Kidney capillary endothelial cell (primary cell): ENCODE measurements around the gene NOP14.

Experiments used
- DNase-seq: peaks from one replicate; pipeline ENCODE4 v3.0.0-alpha.2; 2018; ENCODE audit warnings: low spot score

Gene NOP14

GRCh38 chr4:2914256-2915126 is 48.7 kb downstream of the NOP14 start:
- no peak for DNase-seq

DNA sequence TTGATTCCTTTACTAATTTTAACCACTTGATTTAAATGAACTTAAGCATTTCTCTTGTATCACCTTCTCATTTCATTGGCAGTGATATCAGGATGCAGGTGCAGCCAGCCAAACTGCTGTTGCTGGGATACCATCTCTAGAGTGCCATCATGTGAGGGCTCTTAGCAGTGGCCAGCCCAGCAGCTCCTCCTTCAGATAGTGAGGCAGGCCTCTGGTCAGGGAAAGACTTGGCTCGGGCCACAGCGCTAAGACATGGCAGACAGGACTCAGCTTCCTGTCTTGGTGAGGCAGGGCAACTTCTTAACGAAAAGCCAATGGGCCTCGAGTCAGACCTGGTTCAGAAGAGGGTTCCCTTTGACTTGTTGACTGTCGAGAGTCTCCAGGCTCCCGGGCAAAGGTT is 50.0 kb downstream of the NOP14 start:
- no peak for DNase-seq

DNA sequence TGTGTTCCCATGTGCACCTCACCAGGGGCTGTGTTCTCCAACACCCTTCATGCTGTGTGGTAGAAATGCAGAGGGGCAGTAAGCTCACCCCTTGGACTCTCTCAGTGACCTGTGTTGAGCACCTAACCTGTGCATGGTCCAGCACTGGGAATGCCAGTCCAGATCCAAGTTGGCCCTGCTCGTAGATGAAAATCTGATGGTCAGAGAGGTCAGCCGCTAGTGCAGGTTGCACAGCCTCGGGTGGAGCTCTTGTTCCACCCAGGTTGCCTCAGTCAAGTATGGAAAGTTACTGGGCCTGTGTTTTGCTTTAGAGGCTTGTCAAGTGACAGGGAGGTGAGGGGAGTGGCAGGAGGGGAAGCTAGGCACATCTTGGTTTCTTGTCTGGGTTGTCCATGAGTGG is 51.3 kb downstream of the NOP14 start:
- no peak for DNase-seq

- DNase-seq: no peak
Observed at GRCh38 chr4:2910409-2910808, 52.8 kb downstream of the NOP14 start.

DNA sequence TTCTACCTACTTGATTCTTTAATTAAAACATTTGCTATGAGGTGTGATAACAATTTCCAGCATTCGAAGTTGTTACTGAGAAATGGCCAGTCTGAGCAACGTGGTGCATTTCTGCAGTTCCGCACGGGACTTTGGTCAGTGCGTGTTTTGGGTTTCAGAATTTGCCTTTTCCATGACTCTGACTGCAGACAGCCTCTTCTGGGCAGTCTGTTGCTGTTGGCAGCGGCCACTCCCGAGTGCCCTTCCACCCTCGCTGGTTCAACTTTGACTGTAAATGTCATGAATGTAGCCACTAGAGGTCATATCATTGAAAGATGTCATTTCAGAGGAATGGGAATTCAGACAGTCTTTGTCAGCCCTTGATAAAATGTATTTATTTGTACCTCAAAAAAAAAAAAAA is 53.6 kb downstream of the NOP14 start:
- no peak for DNase-seq

GRCh38 chr4:2908686-2909085 is 54.5 kb downstream of the NOP14 start:
- no peak for DNase-seq

DNA sequence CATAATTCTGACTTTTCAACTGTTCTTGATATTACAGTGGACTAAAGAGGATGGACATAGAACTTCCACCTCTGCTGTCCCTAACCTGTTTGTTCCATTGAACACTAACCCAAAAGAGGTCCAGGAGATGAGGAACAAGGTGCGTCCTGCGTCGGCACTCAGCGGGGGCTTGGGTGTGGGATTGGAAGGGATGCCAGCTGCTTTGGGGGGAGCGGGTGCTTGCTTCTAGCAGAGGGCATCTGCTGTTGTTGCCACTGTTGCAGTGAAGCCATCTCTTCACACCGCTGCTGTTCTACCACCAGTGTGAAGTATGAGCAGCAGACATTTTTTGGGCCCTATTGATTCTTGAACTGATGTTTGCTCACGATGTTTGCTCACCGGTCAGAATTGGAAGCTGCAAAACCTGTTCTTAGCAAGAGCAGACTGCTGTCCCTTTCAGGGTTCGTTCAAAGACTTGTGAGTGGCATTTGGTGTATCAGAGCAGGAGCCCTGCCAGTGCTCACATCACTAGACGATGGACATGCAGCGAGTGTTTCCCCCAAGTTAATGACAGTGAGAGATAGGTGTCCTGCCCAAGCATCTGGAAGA is 55.4 kb downstream of the NOP14 start:
- DNase-seq: no peak

DNA sequence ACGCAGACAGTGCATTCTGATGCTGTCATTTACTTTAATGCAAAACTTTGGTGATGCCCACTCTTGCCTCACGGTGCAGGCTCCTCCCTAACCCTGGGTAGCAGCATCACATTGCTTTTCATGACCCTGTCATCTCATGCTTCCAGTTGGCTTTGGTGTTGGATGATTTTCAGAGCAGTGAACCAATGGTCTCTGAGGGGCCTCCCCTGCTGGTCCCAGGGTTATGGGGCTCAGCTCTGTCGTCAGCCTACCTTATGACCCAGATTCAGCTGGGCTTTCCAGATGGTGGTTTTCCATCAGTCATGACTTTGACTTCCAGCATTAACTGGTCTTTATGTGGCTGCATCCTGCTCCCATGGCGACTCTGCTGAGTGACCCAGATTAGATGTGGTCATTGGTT is 56.0 kb downstream of the NOP14 start:
- DNase-seq: no peak

- DNase-seq: no peak
Observed at GRCh38 chr4:2906218-2906617, 57.0 kb downstream of the NOP14 start.

GRCh38 chr4:2905544-2905943 is 57.7 kb downstream of the NOP14 start:
- no peak for DNase-seq

- DNase-seq: no peak
Observed at GRCh38 chr4:2902126-2902525, 61.1 kb downstream of the NOP14 start.

GRCh38 chr4:2901186-2901585 is 62.0 kb downstream of the NOP14 start:
- no peak for DNase-seq

GRCh38 chr4:2900741-2901140 is 62.5 kb downstream of the NOP14 start:
- DNase-seq: no peak

DNA sequence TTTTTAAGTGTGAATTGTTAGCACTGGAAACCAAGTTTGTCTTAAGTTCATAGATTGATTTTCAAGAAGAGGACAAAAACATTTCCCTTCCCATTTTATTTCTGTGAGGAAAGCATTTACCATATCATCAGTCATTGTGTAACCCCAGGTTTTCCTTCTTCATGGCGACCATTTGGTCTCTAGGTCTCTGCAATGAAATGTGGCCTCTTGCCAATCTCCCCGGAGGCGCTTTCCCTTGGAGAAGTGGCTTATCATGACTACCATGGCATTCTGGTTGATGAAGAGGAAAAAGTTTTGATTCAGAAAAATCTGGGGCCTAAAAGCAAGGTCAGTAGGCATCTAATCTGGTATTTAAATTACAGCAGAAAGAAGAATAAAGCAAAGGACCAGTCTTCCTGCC is 65.2 kb downstream of the NOP14 start:
- no peak for DNase-seq

- DNase-seq: no peak
Observed at GRCh38 chr4:2893772-2894171, 69.4 kb downstream of the NOP14 start.

- peak; percentile 17 for DNase-seq
Observed at GRCh38 chr4:2891294-2891693, 71.9 kb downstream of the NOP14 start.

DNA sequence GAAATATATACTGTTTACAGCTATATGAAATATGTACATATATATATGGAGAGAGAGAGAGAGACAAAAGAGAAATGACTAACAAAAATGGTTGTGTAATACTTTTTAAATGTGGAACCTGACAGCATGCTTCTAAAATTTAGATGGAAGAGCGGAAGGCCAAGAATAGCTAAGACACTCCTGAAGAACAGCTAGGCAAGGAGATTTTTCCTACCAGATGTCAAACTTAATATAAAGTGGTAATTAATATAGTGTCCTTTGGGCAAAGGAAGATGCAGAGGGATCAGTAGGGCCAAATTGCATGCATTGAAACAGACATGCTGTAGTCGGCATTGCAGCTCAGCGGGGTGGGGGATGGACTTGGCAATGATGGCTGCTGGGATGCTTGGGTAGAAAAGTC is 74.3 kb downstream of the NOP14 start:
- no peak for DNase-seq
